IMR-90 (cell line): ENCODE data around the gene HIVEP1. TPM values are rescaled to one million over a fixed set of nuclear protein-coding genes. Genes with fewer than 3 reads are reported as not detected.

Experiments
- ATAC-seq: fragments of 200-7000 bp; cut with Tn5 transposase; 2 replicates; pipeline ENCODE4 v1.9.1; 2020; ENCODE audit warnings: low read depth, mild to moderate bottlenecking, moderate library complexity
- BruUV-seq: library from RNA; stranded (reverse); fragments of 400-500 nt; replicated peaks from 2 replicates; lab custom pipeline; 2021; lab: Mats Ljungman, UMichigan
- CTCF ChIA-PET: fragments of 300-600 bp; formaldehyde crosslinking; extraction: SDS; loops from one replicate; lab custom pipeline; 2021; ENCODE audit warnings: antibody characterized with exemption; lab: Yijun Ruan, JAX
- POLR2A ChIA-PET: fragments of 300-600 bp; sonication (Branson Sonifier 250); formaldehyde crosslinking; loops from one replicate; lab custom pipeline; 2022; ENCODE audit warnings: antibody characterized with exemption; ENCODE audit not compliant: unreplicated experiment; lab: Charles Lee
- DNase-seq: peaks from one replicate; pipeline ENCODE4 v3.0.0; 2013
- H2AFZ ChIP-seq: replicated peaks from 2 replicates; pipeline ENCODE3; 2013; ENCODE audit warnings: low read length, mild to moderate bottlenecking; ENCODE audit not compliant: poor library complexity
- H2AK5ac ChIP-seq: 2 replicates; pipeline ENCODE4 v1.6.1; 2013; ENCODE audit warnings: low read depth, low read length, inconsistent platforms
- H2AK9ac ChIP-seq: replicated peaks from 2 replicates; pipeline ENCODE3; 2013; ENCODE audit warnings: mild to moderate bottlenecking, low read depth, low read length, moderate library complexity; ENCODE audit not compliant: poor library complexity
- H2BK120ac ChIP-seq: 2 replicates; pipeline ENCODE4 v1.6.1; 2013; ENCODE audit warnings: low read depth, low read length, inconsistent platforms
- H2BK15ac ChIP-seq: 3 replicates; pipeline ENCODE4 v1.6.1; 2013; ENCODE audit warnings: low read depth, low read length, inconsistent platforms
- H2BK20ac ChIP-seq: 2 replicates; pipeline ENCODE4 v1.6.1; 2013; ENCODE audit warnings: low read depth, mild to moderate bottlenecking, inconsistent platforms, low read length, moderate library complexity
- H2BK5ac ChIP-seq: 2 replicates; pipeline ENCODE4 v1.6.1; 2013; ENCODE audit warnings: mild to moderate bottlenecking, low read depth, low read length, inconsistent platforms; ENCODE audit not compliant: poor library complexity, severe bottlenecking
- H3K14ac ChIP-seq: replicated peaks from 2 replicates; pipeline ENCODE4 v1.6.1; 2013; ENCODE audit warnings: low read depth, low read length, inconsistent platforms
- H3K18ac ChIP-seq: 2 replicates; pipeline ENCODE4 v1.6.1; 2013; ENCODE audit warnings: low read depth, low read length, control low read depth
- H3K23ac ChIP-seq: 2 replicates; pipeline ENCODE4 v1.6.1; 2013; ENCODE audit warnings: low read depth, low read length, inconsistent platforms
- H3K27ac ChIP-seq: 2 replicates; pipeline ENCODE4 v1.5.1; 2013; ENCODE audit warnings: mild to moderate bottlenecking, control low read depth, low read length; ENCODE audit not compliant: insufficient read depth
- H3K27me3 ChIP-seq: 2 replicates; pipeline ENCODE4 v1.6.1; 2013; ENCODE audit warnings: low read length; ENCODE audit not compliant: control insufficient read depth, insufficient read depth
- H3K36me3 ChIP-seq: 2 replicates; pipeline ENCODE4 v1.6.1; 2013; ENCODE audit warnings: low read length, mixed read lengths; ENCODE audit not compliant: control insufficient read depth, insufficient read depth
- H3K4ac ChIP-seq: 2 replicates; pipeline ENCODE4 v1.6.1; 2013; ENCODE audit warnings: low read depth, low read length, inconsistent platforms
- H3K4me1 ChIP-seq: 2 replicates; pipeline ENCODE4 v1.6.1; 2013; ENCODE audit warnings: low read length, mixed read lengths; ENCODE audit not compliant: control insufficient read depth, insufficient read depth
- H3K4me2 ChIP-seq: 2 replicates; pipeline ENCODE4 v1.6.1; 2013; ENCODE audit warnings: low read depth, mild to moderate bottlenecking, control low read depth, low read length, moderate library complexity
- H3K4me3 ChIP-seq: 2 replicates; pipeline ENCODE4 v1.5.1; 2013; ENCODE audit warnings: low read depth, mild to moderate bottlenecking, control low read depth, low read length, moderate library complexity; ENCODE audit not compliant: insufficient read depth
- H3K56ac ChIP-seq: 2 replicates; pipeline ENCODE4 v1.6.1; 2013; ENCODE audit warnings: low read length, inconsistent platforms; ENCODE audit not compliant: insufficient read depth; ENCODE audit errors: extremely low read depth
- H3K79me1 ChIP-seq, 2 experiments: 2 replicates each; pipeline ENCODE4 v1.6.1; 2013; ENCODE audit warnings: low read length in 2 of 2, inconsistent platforms in 1 of 2, low read depth in 1 of 2
- H3K9ac ChIP-seq: 2 replicates; pipeline ENCODE4 v1.6.1; 2013; ENCODE audit warnings: low read depth, low read length, control low read depth
- H3K9me1 ChIP-seq: 2 replicates; pipeline ENCODE4 v1.6.1; 2013; ENCODE audit warnings: low read length, inconsistent platforms; ENCODE audit not compliant: insufficient read depth
- H3K9me3 ChIP-seq: 2 replicates; pipeline ENCODE4 v1.6.1; 2013; ENCODE audit warnings: low read length; ENCODE audit not compliant: control insufficient read depth, insufficient read depth
- H4K20me1 ChIP-seq: 2 replicates; pipeline ENCODE4 v1.6.1; 2013; ENCODE audit warnings: low read length, inconsistent platforms; ENCODE audit not compliant: insufficient read depth
- H4K5ac ChIP-seq: 2 replicates; pipeline ENCODE4 v1.6.1; 2013; ENCODE audit warnings: mild to moderate bottlenecking, low read depth, low read length, control low read depth
- H4K8ac ChIP-seq, 2 experiments: 2 replicates each; pipeline ENCODE4 v1.6.1; 2013; ENCODE audit warnings: low read depth in 2 of 2, low read length in 2 of 2, control low read depth in 1 of 2, inconsistent platforms in 1 of 2
- H4K91ac ChIP-seq: 2 replicates; pipeline ENCODE4 v1.6.1; 2013; ENCODE audit warnings: low read depth, low read length, inconsistent platforms; ENCODE audit not compliant: insufficient read depth
- BHLHE40 ChIP-seq: fragments of 150-350 bp; IDR thresholded peaks from 2 replicates; pipeline ENCODE4 v1.6.1; 2016; ENCODE audit warnings: mild to moderate bottlenecking, low read depth, low read length
- CEBPB ChIP-seq: IDR thresholded peaks from 2 replicates; pipeline ENCODE4 v1.6.1; 2012; ENCODE audit warnings: low read depth, low read length, improper control_type of control experiment
- CHD1 ChIP-seq: IDR thresholded peaks from 2 replicates; pipeline ENCODE4 v1.6.1; 2012; ENCODE audit warnings: low read depth, low read length, improper control_type of control experiment
- MAFK ChIP-seq: IDR thresholded peaks from 2 replicates; pipeline ENCODE4 v1.6.1; 2012; ENCODE audit warnings: low read depth, low read length, improper control_type of control experiment
- MAZ ChIP-seq: IDR thresholded peaks from 2 replicates; pipeline ENCODE4 v1.6.1; 2012; ENCODE audit warnings: low read depth, mild to moderate bottlenecking, low read length, improper control_type of control experiment, moderate library complexity, borderline replicate concordance
- MXI1 ChIP-seq: IDR thresholded peaks from 2 replicates; pipeline ENCODE4 v1.6.1; 2012; ENCODE audit warnings: low read depth, mild to moderate bottlenecking, low read length, moderate library complexity, borderline replicate concordance
- NFE2L2 ChIP-seq: fragments of 150-350 bp; IDR thresholded peaks from 2 replicates; pipeline ENCODE4 v1.6.1; 2016; ENCODE audit warnings: low read depth, mild to moderate bottlenecking, low read length
- POLR2A ChIP-seq: IDR thresholded peaks from 2 replicates; pipeline ENCODE4 v1.6.1; 2012; ENCODE audit warnings: mild to moderate bottlenecking, low read depth, low read length
- RAD21 ChIP-seq: IDR thresholded peaks from 2 replicates; pipeline ENCODE4 v1.6.1; 2012; ENCODE audit warnings: low read length, improper control_type of control experiment
- RCOR1 ChIP-seq: IDR thresholded peaks from 2 replicates; pipeline ENCODE4 v1.6.1; 2012; ENCODE audit warnings: mild to moderate bottlenecking, low read length, improper control_type of control experiment; ENCODE audit not compliant: insufficient replicate concordance
- SMC3 ChIP-seq: fragments of 150-350 bp; IDR thresholded peaks from 2 replicates; pipeline ENCODE4 v1.6.1; 2016; ENCODE audit warnings: low read depth, mild to moderate bottlenecking, antibody characterized with exemption, low read length, moderate library complexity
- WGBS, 2 experiments: methylation state at CpG; one replicate each; pipeline versions ENCODE4 v1.1.5 to v1.1.7; 2013; ENCODE audit warnings: missing lambda C conversion rate in 2 of 2; ENCODE audit not compliant: insufficient read length in 1 of 2; ENCODE audit errors: extremely low coverage in 2 of 2; 5-methylcytosine and 5-hydroxymethylcytosine counted together
- dilution Hi-C: fragments of 300-500 bp; cut with HindIII; formaldehyde crosslinking; loops from one replicate; pipeline ENCODE4 v1.14.3; 2018; ENCODE audit warnings: low sequenced_read_pairs; ENCODE audit not compliant: unreplicated experiment
- in situ Hi-C: fragments of 300-500 bp; cut with MboI; formaldehyde crosslinking; loops from 3 replicates; pipeline ENCODE4 v1.14.3; 2019; ENCODE audit warnings: low sequenced_read_pairs, inconsistent platforms, mixed read lengths
- intact Hi-C: fragments of 100-400 bp; cut with micrococcal nuclease; formaldehyde crosslinking; loops from 2 replicates; pipeline ENCODE4 v1.10.0; 2022
- polyA plus RNA-seq, 3 experiments: library from polyadenylated mRNA; depleted of rRNA; stranded (reverse); fragments of >200 nt; gene quantifications; 2 replicates each; pipeline ENCODE4 v1.2.3, GENCODE V29; 2012; ENCODE audit warnings: low replicate concordance in 1 of 3
- total RNA-seq: library from RNA; depleted of rRNA; stranded (reverse); fragments of >200 nt; gene quantifications from 2 replicates; pipeline ENCODE4 v1.2.3, GENCODE V29; 2012
- TF ChIP-seq, protein P1 (sequence below): fragments of 150-350 bp; IDR thresholded peaks from 2 replicates; pipeline ENCODE4 v1.6.1; 2016; ENCODE audit warnings: low read depth, mild to moderate bottlenecking, low read length, moderate library complexity, borderline replicate concordance

Gene HIVEP1
- total and polyA plus RNA-seq, 2 of the 4 experiments (the other 2 are of a cell fraction), result 13.0 to 17.2 TPM

DNA sequence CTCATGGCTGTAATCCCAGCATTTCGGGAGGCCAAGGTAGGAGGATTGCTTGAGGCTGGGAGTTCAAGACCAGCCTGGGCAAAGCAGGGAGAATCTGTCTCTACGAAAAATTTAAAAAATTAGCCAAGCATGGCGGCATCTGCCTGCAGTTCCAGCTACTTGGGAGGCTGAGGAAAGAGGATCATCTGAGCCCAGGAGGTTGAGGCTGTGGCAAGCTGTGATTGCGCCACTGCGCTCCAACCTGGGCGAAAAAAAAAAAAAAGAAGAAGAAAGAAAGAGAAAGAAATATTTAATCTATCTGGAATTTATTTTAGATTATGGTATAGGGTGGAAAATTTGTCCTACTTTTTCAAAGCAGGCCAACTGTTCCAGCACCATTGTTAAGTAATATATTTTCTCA is 32.2 kb upstream of the HIVEP1 start:
- Histone ChIP-seq H2AK9ac (no peak overlapping the region), H4K91ac (no peak overlapping the region), H3K23ac (no peak overlapping the region), H3K4ac (no peak overlapping the region), H2AFZ (no peak overlapping the region), H3K4me3 (no peak overlapping the region), H2BK20ac (no peak overlapping the region), H3K79me1 (no peaks in the 10 kb centered on the region), H4K8ac (no peak overlapping the region), H3K4me1 (peaks cover 1% of the 10 kb centered on the region; the same call in 1 of the 2 replicates), H4K5ac (no peak overlapping the region), H2BK15ac (no peak overlapping the region), H3K56ac (no peak overlapping the region), H4K20me1 (no peaks in the 10 kb centered on the region), H3K18ac (no peak overlapping the region), H3K36me3 (no peaks in the 10 kb centered on the region), H3K14ac (no peak overlapping the region), H3K27me3 (no peaks in the 10 kb centered on the region), H2BK5ac (no peak overlapping the region), H3K9me1 (peaks cover 5% of the 10 kb centered on the region; the same call in 1 of the 2 replicates), H3K9ac (no peak overlapping the region), H2BK120ac (no peak overlapping the region), H2AK5ac (no peak overlapping the region), H3K9me3 (no peaks in the 10 kb centered on the region), H3K4me2 (no peak overlapping the region), H3K27ac (no peak overlapping the region)
- intact Hi-C loops (no loop called here), dilution Hi-C loops (no loop called here), in situ Hi-C loops (no loop called here)
- CTCF ChIA-PET, result no interaction called here
- BruUV-seq, result no TSS peak
- no peak for ATAC-seq
- 100% methylated on average over 2 of the region's 6 CpGs; no CpG with 5 or more reads in 1 of the 2 experiments for WGBS, 2 experiments
- TF ChIP-seq MXI1 (no peak), SMC3 (no peak), CHD1 (no peak), RAD21 (no peak), POLR2A (no peak), MAFK (no peak), MAZ (no peak), RCOR1 (no peak), NFE2L2 (no peak), CEBPB (no peak), BHLHE40 (no peak)
- TF ChIP-seq, protein P1, sequence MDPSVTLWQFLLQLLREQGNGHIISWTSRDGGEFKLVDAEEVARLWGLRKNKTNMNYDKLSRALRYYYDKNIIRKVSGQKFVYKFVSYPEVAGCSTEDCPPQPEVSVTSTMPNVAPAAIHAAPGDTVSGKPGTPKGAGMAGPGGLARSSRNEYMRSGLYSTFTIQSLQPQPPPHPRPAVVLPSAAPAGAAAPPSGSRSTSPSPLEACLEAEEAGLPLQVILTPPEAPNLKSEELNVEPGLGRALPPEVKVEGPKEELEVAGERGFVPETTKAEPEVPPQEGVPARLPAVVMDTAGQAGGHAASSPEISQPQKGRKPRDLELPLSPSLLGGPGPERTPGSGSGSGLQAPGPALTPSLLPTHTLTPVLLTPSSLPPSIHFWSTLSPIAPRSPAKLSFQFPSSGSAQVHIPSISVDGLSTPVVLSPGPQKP, result no peak
- POLR2A ChIA-PET, result no interaction called here
- DNase-seq, result no peak
